Tibial artery (tissue), 4 donors: Measurements from ENCODE around the gene TRAP1.

Experiments
- DNase-seq, 2 donors: peaks; one replicate each; pipeline ENCODE4 v3.0.0-alpha.2; 2019
- H3K27ac ChIP-seq, 2 donors: fragments of 200-600 bp; sonication (generic) in 1 of 2; 1 replicate in 1 of 2; 2 replicates in 1 of 2; pipeline ENCODE4 v1.5.1; 2018 to 2019; ENCODE audit warnings: mild to moderate bottlenecking in 1 of 2
- H3K27me3 ChIP-seq, 2 donors: fragments of 200-600 bp; sonication (generic) in 1 of 2; one replicate each; pipeline versions ENCODE4 v1.5.1 to v1.6.0; 2016 to 2019
- H3K36me3 ChIP-seq, 3 donors: fragments of 200-600 bp; sonication (generic) in 2 of 3; one replicate each; pipeline ENCODE4 v1.5.1; 2016 to 2019; ENCODE audit warnings: mild to moderate bottlenecking in 2 of 3
- H3K4me1 ChIP-seq, 4 donors: fragments of 200-600 bp; sonication (generic) in 2 of 4; 1 replicate in 3 of 4; 2 replicates in 1 of 4; pipeline ENCODE4 v1.5.1; 2016 to 2019
- H3K4me3 ChIP-seq, 2 donors: fragments of 200-600 bp; sonication (generic) in 1 of 2; 1 replicate in 1 of 2; 2 replicates in 1 of 2; pipeline ENCODE4 v1.5.1; 2018 to 2019; ENCODE audit warnings: mild to moderate bottlenecking in 2 of 2
- H3K9me3 ChIP-seq, 3 donors: fragments of 200-600 bp; sonication (generic) in 1 of 3; one replicate each; pipeline ENCODE4 v1.5.1; 2016 to 2019
- intact Hi-C: fragments of 100-400 bp; cut with DNase I; formaldehyde crosslinking; loops from one replicate; pipeline ENCODE4 v1.15.0; 2023; ENCODE audit warnings: low total_unique reads
- TF ChIP-seq, protein P1 (sequence below), 2 experiments: fragments of 200-600 bp in 1 of 2; fragments of 450-650 bp in 1 of 2; IDR thresholded peaks; one replicate each; pipeline ENCODE4 v1.5.1; 2017 to 2019; ENCODE audit warnings: antibody characterized with exemption in 2 of 2, mild to moderate bottlenecking in 1 of 2, moderate library complexity in 1 of 2

TRAP1 gene

GRCh38 chr16:3717235-3718018 lies at the start of gene TRAP1:
TSS of gene TRAP1 (minus strand) at chr16:3717524. CDS start at chr16:3717508, 16 bp downstream.
- Histone ChIP-seq H3K36me3 (peaks cover 4 to 15% (median 7%) of the 10 kb centered on the region in 3 donors), H3K27me3 (no peaks in the 10 kb centered on the region), H3K4me1 (peaks cover 0 to 15% (median 12%) of the 10 kb centered on the region in 4 donors), H3K4me3 (peak within 1 kb of the TSS; percentile 97 to 99), H3K27ac (peak within 1 kb of the TSS; percentile 90 to 92), H3K9me3 (no peaks in the 10 kb centered on the region)
- peak; percentile 81 to 93 for DNase-seq
- intact Hi-C loops, result loop anchor here (2.0 kb wide), 1 partner anchor 161 kb away; no protein-coding TSS in a partner anchor
- TF ChIP-seq, protein P1, sequence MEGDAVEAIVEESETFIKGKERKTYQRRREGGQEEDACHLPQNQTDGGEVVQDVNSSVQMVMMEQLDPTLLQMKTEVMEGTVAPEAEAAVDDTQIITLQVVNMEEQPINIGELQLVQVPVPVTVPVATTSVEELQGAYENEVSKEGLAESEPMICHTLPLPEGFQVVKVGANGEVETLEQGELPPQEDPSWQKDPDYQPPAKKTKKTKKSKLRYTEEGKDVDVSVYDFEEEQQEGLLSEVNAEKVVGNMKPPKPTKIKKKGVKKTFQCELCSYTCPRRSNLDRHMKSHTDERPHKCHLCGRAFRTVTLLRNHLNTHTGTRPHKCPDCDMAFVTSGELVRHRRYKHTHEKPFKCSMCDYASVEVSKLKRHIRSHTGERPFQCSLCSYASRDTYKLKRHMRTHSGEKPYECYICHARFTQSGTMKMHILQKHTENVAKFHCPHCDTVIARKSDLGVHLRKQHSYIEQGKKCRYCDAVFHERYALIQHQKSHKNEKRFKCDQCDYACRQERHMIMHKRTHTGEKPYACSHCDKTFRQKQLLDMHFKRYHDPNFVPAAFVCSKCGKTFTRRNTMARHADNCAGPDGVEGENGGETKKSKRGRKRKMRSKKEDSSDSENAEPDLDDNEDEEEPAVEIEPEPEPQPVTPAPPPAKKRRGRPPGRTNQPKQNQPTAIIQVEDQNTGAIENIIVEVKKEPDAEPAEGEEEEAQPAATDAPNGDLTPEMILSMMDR (IDR thresholded peaks at IDR 0.05), result peak in 1 of 2 experiments; percentile 11

GRCh38 chr16:3766177-3766576 lies 48.9 kb upstream of the TRAP1 start:
- peaks cover 0 to 2% (median 0%) of the 10 kb centered on the region in 4 donors for H3K4me1 ChIP-seq
- intact Hi-C loops, result no loop called here
- TF ChIP-seq, protein P1 (IDR thresholded peaks at IDR 0.05), result no peak
- H3K27me3 ChIP-seq, result no peaks in the 10 kb centered on the region
- H3K9me3 ChIP-seq, result no peaks in the 10 kb centered on the region
- no peak for DNase-seq
- H3K27ac ChIP-seq, result no peak overlapping the region
- H3K4me3 ChIP-seq, result no peak overlapping the region
- peaks cover 68 to 99% (median 89%) of the 10 kb centered on the region in 3 donors for H3K36me3 ChIP-seq

- H3K27me3 ChIP-seq, result no peaks in the 10 kb centered on the region
- H3K9me3 ChIP-seq, result no peaks in the 10 kb centered on the region
- no peaks in the 10 kb centered on the region for H3K4me1 ChIP-seq
- DNase-seq, result no peak
- TF ChIP-seq, protein P1 (IDR thresholded peaks at IDR 0.05), result no peak
- H3K27ac ChIP-seq, result no peak overlapping the region
- intact Hi-C loops, result no loop called here
- no peak overlapping the region for H3K4me3 ChIP-seq
- peaks cover 54 to 97% (median 73%) of the 10 kb centered on the region in 3 donors for H3K36me3 ChIP-seq
Observed at GRCh38 chr16:3764409-3764808, 47.1 kb upstream of the TRAP1 start.

DNA sequence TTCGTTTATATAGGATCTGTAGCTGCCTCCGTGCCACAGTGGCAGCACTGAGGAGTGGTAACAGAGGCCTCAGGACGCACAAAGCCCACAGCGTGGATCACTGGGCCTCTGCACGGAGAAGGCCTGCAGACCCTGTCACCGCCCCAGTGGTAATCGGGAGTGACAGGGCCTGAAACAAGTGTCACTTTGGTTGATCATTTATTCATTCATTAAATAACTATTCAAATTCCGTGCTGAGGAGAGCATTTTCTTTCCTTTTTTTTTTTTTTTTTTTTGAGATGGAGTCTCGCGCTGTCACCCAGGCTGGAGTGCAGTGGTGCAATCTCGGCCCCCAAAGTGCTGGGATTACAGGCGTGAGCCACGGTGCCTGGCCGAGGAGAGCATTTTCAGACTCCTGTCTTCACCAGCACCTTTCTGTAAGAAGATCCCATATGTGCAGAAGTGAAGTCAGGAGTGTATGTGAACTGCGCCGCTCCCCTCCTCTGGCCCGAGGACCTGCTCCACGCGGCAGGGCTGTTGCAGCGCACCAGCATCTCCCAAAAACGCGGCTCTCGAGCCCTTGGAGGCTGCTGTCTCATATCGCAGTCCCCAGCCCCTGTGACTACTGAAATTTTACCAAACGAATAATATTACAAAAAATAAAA lies 44.9 kb upstream of the TRAP1 start:
- TF ChIP-seq, protein P1 (IDR thresholded peaks at IDR 0.05), result no peak
- Histone ChIP-seq H3K27me3 (no peaks in the 10 kb centered on the region), H3K9me3 (no peaks in the 10 kb centered on the region), H3K36me3 (peaks cover 42 to 97% (median 66%) of the 10 kb centered on the region in 3 donors), H3K4me1 (no peaks in the 10 kb centered on the region), H3K4me3 (no peak overlapping the region), H3K27ac (no peak overlapping the region)
- DNase-seq, result peak in 1 of 2 donors; percentile 51
- intact Hi-C loops, result no loop called here

DNA sequence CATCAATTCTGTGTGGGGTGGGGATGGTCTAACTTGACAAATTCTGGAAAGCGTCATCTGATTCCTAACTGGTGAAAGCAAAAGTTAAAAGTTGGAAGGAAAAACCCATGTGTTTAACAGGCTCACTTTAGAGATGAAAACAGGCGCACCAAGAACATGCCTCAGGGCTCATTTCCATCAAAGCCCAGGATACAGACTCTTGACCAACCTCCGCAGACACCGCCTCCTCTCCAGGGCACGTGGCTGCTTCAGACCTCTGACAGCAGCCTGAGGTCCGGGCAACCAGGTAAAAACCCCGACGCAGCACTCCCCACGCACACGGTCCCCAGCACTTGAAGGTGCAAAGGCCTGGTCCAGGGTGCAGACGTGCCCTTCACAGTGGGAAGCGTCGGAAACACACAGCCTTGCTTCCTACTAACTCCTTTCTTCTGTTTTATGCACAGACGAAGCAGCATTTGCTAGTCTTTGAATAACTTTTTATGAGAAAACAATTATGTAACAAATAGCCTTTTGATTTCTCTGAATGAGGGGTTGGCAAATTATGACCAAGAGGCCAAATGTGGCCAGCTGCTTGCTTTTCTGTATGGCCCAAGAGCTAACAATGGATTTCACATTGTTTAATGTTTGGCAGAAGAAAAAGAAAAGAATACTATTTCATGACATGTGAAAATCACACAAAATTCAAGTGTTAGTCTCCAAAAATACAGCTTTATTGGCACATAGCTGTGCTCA lies 44.2 kb upstream of the TRAP1 start:
- intact Hi-C loops, result no loop called here
- peaks cover 42 to 97% (median 66%) of the 10 kb centered on the region in 3 donors for H3K36me3 ChIP-seq
- TF ChIP-seq, protein P1 (IDR thresholded peaks at IDR 0.05), result no peak
- H3K27ac ChIP-seq, result no peak overlapping the region
- H3K4me3 ChIP-seq, result no peak overlapping the region
- no peaks in the 10 kb centered on the region for H3K27me3 ChIP-seq
- no peaks in the 10 kb centered on the region for H3K9me3 ChIP-seq
- H3K4me1 ChIP-seq, result no peaks in the 10 kb centered on the region
- DNase-seq, result no peak
